Suprapubic skin (tissue), 4 donors: ENCODE results near the gene HMCN1. TPM values are rescaled to one million over a fixed set of nuclear protein-coding genes. Genes with fewer than 3 reads are reported as not detected.

Experiments used
- DNase-seq, 2 donors: peaks; one replicate each; pipeline ENCODE4 v3.0.0-alpha.2; 2019; ENCODE audit warnings: low spot score in 2 of 2
- H3K27ac ChIP-seq: fragments of 200-600 bp; sonication (generic); one replicate; pipeline ENCODE4 v1.5.1; 2019
- H3K27me3 ChIP-seq: fragments of 200-600 bp; sonication (generic); one replicate; pipeline ENCODE4 v1.5.1; 2019
- H3K36me3 ChIP-seq: fragments of 200-600 bp; sonication (generic); one replicate; pipeline ENCODE4 v1.5.1; 2019
- H3K4me1 ChIP-seq: fragments of 200-600 bp; sonication (generic); one replicate; pipeline ENCODE4 v1.5.1; 2019
- H3K4me3 ChIP-seq: fragments of 200-600 bp; sonication (generic); one replicate; pipeline ENCODE4 v1.5.1; 2019; ENCODE audit warnings: mild to moderate bottlenecking
- H3K9me3 ChIP-seq: fragments of 200-600 bp; sonication (generic); one replicate; pipeline ENCODE4 v1.5.1; 2019
- CTCF ChIP-seq, 2 donors: fragments of 200-600 bp in 1 of 2; fragments of 450-650 bp in 1 of 2; sonication (generic) in 1 of 2; IDR thresholded peaks; one replicate each; pipeline ENCODE4 v1.5.1; 2016 to 2019; ENCODE audit warnings: antibody characterized with exemption in 2 of 2, mild to moderate bottlenecking in 1 of 2, moderate library complexity in 1 of 2
- EP300 ChIP-seq: sonication (generic); formaldehyde crosslinking; IDR thresholded peaks from one replicate; pipeline ENCODE4 v1.6.1; 2017; ENCODE audit warnings: antibody characterized with exemption
- POLR2A ChIP-seq, 2 donors: fragments of 450-650 bp; IDR thresholded peaks; one replicate each; pipeline ENCODE4 v1.6.1; 2017; ENCODE audit warnings: antibody characterized with exemption in 2 of 2, mild to moderate bottlenecking in 2 of 2, moderate library complexity in 2 of 2
- POLR2AphosphoS5 ChIP-seq, 3 donors: sonication (generic); formaldehyde crosslinking; IDR thresholded peaks; one replicate each; pipeline ENCODE4 v1.6.1; 2017; ENCODE audit warnings: antibody characterized with exemption in 3 of 3
- WGBS: methylation state at CpG from one replicate; pipeline ENCODE4 v1.1.5; 2018; 5-methylcytosine and 5-hydroxymethylcytosine counted together
- total RNA-seq, 4 donors: library from RNA; depleted of rRNA; stranded (reverse); fragments of >200 nt; gene quantifications; one replicate each; pipeline ENCODE4 v1.1.0, GENCODE V29; 2016

The HMCN1 gene
- total RNA-seq, 4 donors from 2014 or later: 2.2 to 5.6 (median 3.7) TPM

GRCh38 chr1:185719021-185719420, 15.2 kb upstream of the HMCN1 start:
- peak in 1 of 2 donors; percentile 77 for DNase-seq
- Histone ChIP-seq H3K4me1 (peaks cover 20% of the 10 kb centered on the region), H3K27ac (no peak overlapping the region), H3K27me3 (no peaks in the 10 kb centered on the region), H3K4me3 (no peak overlapping the region), H3K9me3 (no peaks in the 10 kb centered on the region), H3K36me3 (no peaks in the 10 kb centered on the region)
- 18% methylated on average over 4 of the region's 4 CpGs for WGBS
- TF ChIP-seq EP300 (no peak), CTCF (IDR thresholded peaks at IDR 0.05) (no peak)

- H3K4me3 ChIP-seq: no peak overlapping the region
- H3K27me3 ChIP-seq: no peaks in the 10 kb centered on the region
- DNase-seq: no peak
- H3K27ac ChIP-seq: no peak overlapping the region
- WGBS: 7% methylated on average over 2 of the region's 2 CpGs
- no peaks in the 10 kb centered on the region for H3K36me3 ChIP-seq
- TF ChIP-seq EP300: no peak
- TF ChIP-seq CTCF (IDR thresholded peaks at IDR 0.05): peak in 1 of 2 donors; percentile 25
- no peaks in the 10 kb centered on the region for H3K9me3 ChIP-seq
- peaks cover 20% of the 10 kb centered on the region for H3K4me1 ChIP-seq
Observed at GRCh38 chr1:185720633-185721272, 13.4 kb upstream of the HMCN1 start.

- TF ChIP-seq POLR2AphosphoS5 (IDR thresholded peaks at IDR 0.05): no peak
- no peak for TF ChIP-seq EP300
- TF ChIP-seq POLR2A (IDR thresholded peaks at IDR 0.05): no peak
- no peak for TF ChIP-seq CTCF (IDR thresholded peaks at IDR 0.05)
- no peaks in the 10 kb centered on the region for H3K27me3 ChIP-seq
- H3K27ac ChIP-seq: no peak overlapping the region
- no peaks in the 10 kb centered on the region for H3K36me3 ChIP-seq
- no peak overlapping the region for H3K4me3 ChIP-seq
- H3K9me3 ChIP-seq: no peaks in the 10 kb centered on the region
- no peak for DNase-seq
- H3K4me1 ChIP-seq: peaks cover 20% of the 10 kb centered on the region
Observed at GRCh38 chr1:185721553-185721952, 12.6 kb upstream of the HMCN1 start.

DNA sequence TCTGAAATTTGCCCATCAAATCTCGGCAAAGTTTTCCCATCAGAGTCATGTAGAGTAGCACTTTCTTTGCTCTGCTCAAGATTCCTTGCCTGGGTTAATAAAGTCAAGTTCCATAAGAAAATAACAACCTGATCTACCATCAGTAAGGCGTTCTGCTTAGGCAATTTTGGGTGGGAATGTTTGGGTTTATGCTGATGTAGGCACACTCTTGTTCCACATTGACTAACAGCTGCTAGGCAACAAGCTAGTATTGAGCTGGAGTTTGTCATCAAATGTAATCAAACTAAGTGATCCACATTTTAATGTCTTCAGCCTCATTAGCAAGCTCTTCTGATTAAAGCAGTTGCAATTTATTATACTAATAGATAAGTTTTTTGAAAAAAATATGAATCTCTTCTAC, 12.1 kb upstream of the HMCN1 start:
- 93% methylated on average over 2 of the region's 2 CpGs for WGBS
- TF ChIP-seq EP300: no peak
- TF ChIP-seq POLR2AphosphoS5 (IDR thresholded peaks at IDR 0.05): no peak
- no peak for TF ChIP-seq POLR2A (IDR thresholded peaks at IDR 0.05)
- TF ChIP-seq CTCF (IDR thresholded peaks at IDR 0.05): no peak
- no peaks in the 10 kb centered on the region for H3K36me3 ChIP-seq

DNA sequence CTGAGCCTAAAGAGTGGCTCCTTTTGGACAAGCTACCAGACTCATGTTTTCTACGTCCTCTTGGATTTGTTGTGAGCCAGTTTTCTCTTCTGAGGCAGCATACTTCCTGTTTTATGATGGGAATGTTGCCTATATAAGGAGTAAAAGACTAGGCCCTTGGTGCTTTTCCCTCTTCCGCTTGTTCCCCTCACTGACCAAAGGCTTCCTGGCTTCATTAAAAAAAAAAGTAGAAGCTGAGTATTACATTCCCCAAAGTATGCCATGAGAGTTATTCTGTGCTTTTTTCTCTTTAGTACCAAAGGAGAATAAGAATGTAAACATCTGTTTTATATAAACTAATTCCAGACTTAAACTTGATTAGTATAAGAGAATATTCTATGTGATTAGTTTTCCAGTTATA, 6.5 kb upstream of the HMCN1 start:
- H3K4me1 ChIP-seq: no peaks in the 10 kb centered on the region
- no peak overlapping the region for H3K4me3 ChIP-seq
- H3K27me3 ChIP-seq: no peaks in the 10 kb centered on the region
- H3K9me3 ChIP-seq: no peaks in the 10 kb centered on the region
- no peak overlapping the region for H3K27ac ChIP-seq
- H3K36me3 ChIP-seq: no peaks in the 10 kb centered on the region
- TF ChIP-seq CTCF (IDR thresholded peaks at IDR 0.05): no peak
- TF ChIP-seq POLR2AphosphoS5 (IDR thresholded peaks at IDR 0.05): no peak
- TF ChIP-seq EP300: no peak
- no peak for TF ChIP-seq POLR2A (IDR thresholded peaks at IDR 0.05)
- WGBS: 100% methylated on average over 2 of the region's 2 CpGs
- DNase-seq: no peak

More for the DNA sequence above, 12.1 kb upstream of the HMCN1 start:
- Histone ChIP-seq H3K4me1 (peaks cover 20% of the 10 kb centered on the region), H3K27ac (no peak overlapping the region), H3K4me3 (no peak overlapping the region), H3K27me3 (no peaks in the 10 kb centered on the region), H3K9me3 (no peaks in the 10 kb centered on the region)
- DNase-seq: no peak
